HepG2 (cell line): ENCODE data around the gene SHTN1. TPM values are rescaled to one million over a fixed set of nuclear protein-coding genes. Genes with fewer than 3 reads are reported as not detected.
A peak's percentile ranks its signal among the peaks of the same experiment; 100 is the strongest.

Experiments
- ATAC-seq: fragments of 200-7000 bp; cut with Tn5 transposase; 3 replicates; pipeline ENCODE4 v1.9.1; 2020; ENCODE audit warnings: mild to moderate bottlenecking, moderate library complexity
- BruUV-seq: library from RNA; stranded (reverse); fragments of 400-500 nt; replicated peaks from 2 replicates; lab custom pipeline; 2021; lab: Mats Ljungman, UMichigan
- CTCF ChIA-PET: fragments of 300-600 bp; formaldehyde crosslinking; extraction: SDS; loops from one replicate; lab custom pipeline; 2021; ENCODE audit warnings: low total read pairs, inconsistent platforms, low intra/inter-chr PET ratio; lab: Yijun Ruan, JAX
- POLR2A ChIA-PET: fragments of 350-600 bp; sonication (Branson Sonifier 250); formaldehyde crosslinking; loops from one replicate; lab custom pipeline; 2020; ENCODE audit warnings: antibody characterized with exemption, inconsistent platforms; lab: Yijun Ruan, JAX
- DNase-seq: peaks from one replicate; pipeline ENCODE4 v3.0.0-alpha.2; 2015; ENCODE audit warnings: low spot score
- FAIRE-seq: peaks from 3 replicates; lab custom pipeline; 2011; peaks lifted over from hg19 to GRCh38; lab: Jason Lieb, UNC
- H2AFZ ChIP-seq: one replicate; pipeline ENCODE4 v1.6.1; 2011; ENCODE audit warnings: low read length, inconsistent platforms
- H3K27ac ChIP-seq: fragments of 300-600 bp; 3 replicates; pipeline ENCODE4 v1.8.0; 2011; ENCODE audit warnings: mixed run types, mild to moderate bottlenecking, mixed read lengths, low read length, inconsistent platforms; ENCODE audit not compliant: insufficient read depth; ENCODE audit errors: extremely low read length
- H3K27me3 ChIP-seq, 2 experiments: fragments of 200-600 bp in 1 of 2; 2 replicates in 1 of 2; 3 replicates in 1 of 2; pipeline versions ENCODE4 v1.6.0 to v1.8.0; 2011; ENCODE audit warnings: low read length in 2 of 2, mild to moderate bottlenecking in 2 of 2, moderate library complexity in 2 of 2, inconsistent platforms in 1 of 2; ENCODE audit not compliant: insufficient read depth in 2 of 2, control insufficient read depth in 1 of 2
- H3K36me3 ChIP-seq, 2 experiments: fragments of 200-600 bp in 1 of 2; replicated peaks in 1 of 2; 2 replicates in 1 of 2; 3 replicates in 1 of 2; pipeline versions ENCODE4 v1.5.1 to v1.8.0; 2011; ENCODE audit warnings: low read length in 2 of 2, inconsistent platforms in 1 of 2; ENCODE audit not compliant: insufficient read depth in 2 of 2, control insufficient read depth in 1 of 2
- H3K4me1 ChIP-seq: 2 replicates; pipeline ENCODE4 v1.5.1; 2012; ENCODE audit warnings: low read length, inconsistent platforms; ENCODE audit not compliant: insufficient read depth
- H3K4me2 ChIP-seq: 2 replicates; pipeline ENCODE4 v1.6.0; 2011; ENCODE audit warnings: low read depth, low read length, inconsistent platforms
- H3K4me3 ChIP-seq, 3 experiments: fragments of 200-600 bp in 1 of 3; sonication (generic), shearing (Covaris generic) in 1 of 3; replicated peaks in 1 of 3; 2 replicates each; pipeline ENCODE4 v1.5.1; 2011 to 2016; ENCODE audit warnings: low read length in 3 of 3, inconsistent platforms in 2 of 3, low read depth in 2 of 3, mild to moderate bottlenecking in 2 of 3, control low read depth in 1 of 3, mixed read lengths in 1 of 3; ENCODE audit not compliant: insufficient read depth in 1 of 3
- H3K79me2 ChIP-seq: one replicate; pipeline ENCODE4 v1.6.1; 2011; ENCODE audit warnings: low read length, inconsistent platforms; ENCODE audit not compliant: insufficient read depth
- H3K9ac ChIP-seq: 2 replicates; pipeline ENCODE4 v1.6.0; 2011; ENCODE audit warnings: mild to moderate bottlenecking, low read depth, low read length, inconsistent platforms; ENCODE audit not compliant: insufficient read depth
- H3K9me3 ChIP-seq: 2 replicates; pipeline ENCODE4 v1.5.1; 2012; ENCODE audit warnings: mild to moderate bottlenecking, low read length
- H4K20me1 ChIP-seq: 2 replicates; pipeline ENCODE4 v1.6.0; 2011; ENCODE audit warnings: inconsistent platforms, mild to moderate bottlenecking, low read length, moderate library complexity; ENCODE audit not compliant: insufficient read depth
- ATAD3A ChIP-seq: sonication (generic); formaldehyde crosslinking; IDR thresholded peaks from 2 replicates; pipeline ENCODE4 v1.4.0; 2020; ENCODE audit warnings: missing genetic modification reagents
- ELF4 ChIP-seq: sonication (generic); formaldehyde crosslinking; IDR thresholded peaks from 2 replicates; pipeline ENCODE4 v1.5.0; 2020; ENCODE audit warnings: missing genetic modification reagents, mild to moderate bottlenecking, moderate library complexity, borderline replicate concordance
- MAF1 ChIP-seq: sonication (generic); formaldehyde crosslinking; IDR thresholded peaks from 2 replicates; pipeline ENCODE4 v1.5.0; 2020; ENCODE audit warnings: missing genetic modification reagents, borderline replicate concordance
- MAFK ChIP-seq, 2 experiments: IDR thresholded peaks in 1 of 2; conservative IDR thresholded peaks in 1 of 2; 2 replicates each; pipeline ENCODE4 v1.6.1; 2011; ENCODE audit warnings: improper control_type of control experiment in 2 of 2, low read length in 2 of 2
- NR2F2 ChIP-seq: IDR thresholded peaks from 2 replicates; pipeline ENCODE4 v1.6.1; 2012; ENCODE audit warnings: low read depth, inconsistent platforms, borderline replicate concordance
- POLR2A ChIP-seq, 2 experiments: IDR thresholded peaks; 2 replicates each; pipeline ENCODE4 v1.6.1; 2011; ENCODE audit warnings: low read depth in 2 of 2, low read length in 2 of 2, mild to moderate bottlenecking in 1 of 2, moderate library complexity in 1 of 2; ENCODE audit not compliant: insufficient read depth in 1 of 2
- SAP130 ChIP-seq: IDR thresholded peaks from 2 replicates; pipeline ENCODE4 v1.6.1; 2016; ENCODE audit warnings: low read depth
- ZNF292 ChIP-seq: sonication (generic); formaldehyde crosslinking; IDR thresholded peaks from 2 replicates; pipeline ENCODE4 v1.8.1; 2022; ENCODE audit warnings: mild to moderate bottlenecking, low read depth, missing genetic modification reagents, borderline replicate concordance
- ZNF772 ChIP-seq: sonication (generic); formaldehyde crosslinking; IDR thresholded peaks from 2 replicates; pipeline ENCODE4 v1.5.0; 2020; ENCODE audit warnings: mild to moderate bottlenecking, missing genetic modification reagents
- ZSCAN29 ChIP-seq: sonication (generic); formaldehyde crosslinking; conservative IDR thresholded peaks from 2 replicates; pipeline ENCODE4 v1.4.0; 2020; ENCODE audit warnings: mild to moderate bottlenecking, missing genetic modification reagents
- WGBS: methylation state at CpG from one replicate; pipeline ENCODE4 v1.1.6; 2017; ENCODE audit warnings: low lambda C conversion rate; 5-methylcytosine and 5-hydroxymethylcytosine counted together
- in situ Hi-C: cut with HindIII; loops from 2 replicates; pipeline ENCODE4 v1.10.0; 2017; ENCODE audit warnings: low pct_unique_long_range_greater_than_20kb; ENCODE audit not compliant: extremely low pct_ligation_motif_present
- intact Hi-C: fragments of 100-400 bp; cut with micrococcal nuclease; formaldehyde crosslinking; loops from one replicate; pipeline ENCODE4 v1.10.0; 2022; ENCODE audit not compliant: unreplicated experiment
- polyA plus RNA-seq, 8 experiments: library from polyadenylated mRNA; depleted of rRNA in 3 of 8; stranded (reverse) in 7 of 8; unstranded in 1 of 8; fragments of >200 nt; fragmentation: Illumina TruSeq in 4 of 8; extraction: Trizol in 4 of 8; gene quantifications; 2 replicates each; pipeline versions ENCODE4 v1.2.1 to v1.2.3, GENCODE V29; 2011 to 2016; ENCODE audit warnings: low read depth in 4 of 8, missing spikeins in 1 of 8, mixed read lengths in 1 of 8; ENCODE audit not compliant: insufficient read depth in 1 of 8
- total RNA-seq, 5 experiments: library from RNA; depleted of rRNA; stranded (reverse); fragments of >200 nt; fragmentation: Illumina TruSeq; extraction: Trizol; gene quantifications; 2 replicates each; pipeline ENCODE4 v1.2.3, GENCODE V29; 2016; ENCODE audit warnings: low read depth in 1 of 5
- TF ChIP-seq, protein P1 (sequence below): sonication (generic); formaldehyde crosslinking; IDR thresholded peaks from 2 replicates; pipeline ENCODE4 v1.9.0; 2022; ENCODE audit warnings: missing genetic modification reagents, mild to moderate bottlenecking, borderline replicate concordance
- TF ChIP-seq, protein P2 (sequence below): sonication (generic); formaldehyde crosslinking; IDR thresholded peaks from 2 replicates; pipeline ENCODE4 v1.8.0; 2022; ENCODE audit warnings: missing genetic modification reagents, mild to moderate bottlenecking, moderate library complexity, borderline replicate concordance

SHTN1 gene
- total and polyA plus RNA-seq, 2 of the 13 experiments (the other 11 are each of a cell fraction or from before 2014, with no cell fraction given) = 11.3 to 15.6 TPM

DNA sequence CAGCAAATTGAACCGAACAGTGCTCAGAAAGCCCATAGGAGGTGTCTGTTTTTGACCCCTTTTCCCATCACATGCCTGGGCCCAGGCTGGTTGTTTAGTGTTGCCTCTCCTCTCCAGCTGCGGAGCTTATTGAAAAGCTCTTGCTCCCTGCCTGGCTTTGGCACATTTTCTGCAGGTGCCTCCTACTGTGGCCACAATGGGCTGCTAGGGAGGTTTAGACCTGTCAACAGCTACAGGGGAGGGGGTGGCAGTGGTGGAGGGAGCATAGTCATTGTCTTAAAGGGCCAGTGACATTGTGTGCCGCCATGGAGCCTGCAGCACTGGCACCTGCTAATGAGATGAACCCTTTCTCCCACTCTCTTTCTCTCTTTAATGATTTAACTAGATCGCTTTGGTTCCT lies 168.9 kb downstream of the SHTN1 start:
- H3K79me2 ChIP-seq = no peaks in the 10 kb centered on the region
- peaks cover 22% of the 10 kb centered on the region for H3K4me1 ChIP-seq
- no peaks in the 10 kb centered on the region for H3K36me3 ChIP-seq
- H2AFZ ChIP-seq = no peak overlapping the region
- BruUV-seq = no TSS peak
- H3K4me3 ChIP-seq = no peak overlapping the region
- CTCF ChIA-PET = no interaction called here
- POLR2A ChIA-PET = no interaction called here
- peaks cover 1 to 6% of the 10 kb centered on the region in 2 experiments; a peak in 2 of 5 replicates for H3K27me3 ChIP-seq
- no peak overlapping the region for H3K9ac ChIP-seq
- no peak overlapping the region for H3K27ac ChIP-seq
- ATAC-seq (peak; percentile 34; the same call in 2 of the 3 replicates), FAIRE-seq (no peak), DNase-seq (no peak)
- H3K9me3 ChIP-seq = no peaks in the 10 kb centered on the region
- no peaks in the 10 kb centered on the region for H4K20me1 ChIP-seq
- TF ChIP-seq ATAD3A (CRISPR knock-in tag) (no peak), SAP130 (CRISPR knock-in tag) (no peak), ZNF772 (no peak), ZSCAN29 (CRISPR knock-in tag) (no peak)
- TF ChIP-seq, protein P1, sequence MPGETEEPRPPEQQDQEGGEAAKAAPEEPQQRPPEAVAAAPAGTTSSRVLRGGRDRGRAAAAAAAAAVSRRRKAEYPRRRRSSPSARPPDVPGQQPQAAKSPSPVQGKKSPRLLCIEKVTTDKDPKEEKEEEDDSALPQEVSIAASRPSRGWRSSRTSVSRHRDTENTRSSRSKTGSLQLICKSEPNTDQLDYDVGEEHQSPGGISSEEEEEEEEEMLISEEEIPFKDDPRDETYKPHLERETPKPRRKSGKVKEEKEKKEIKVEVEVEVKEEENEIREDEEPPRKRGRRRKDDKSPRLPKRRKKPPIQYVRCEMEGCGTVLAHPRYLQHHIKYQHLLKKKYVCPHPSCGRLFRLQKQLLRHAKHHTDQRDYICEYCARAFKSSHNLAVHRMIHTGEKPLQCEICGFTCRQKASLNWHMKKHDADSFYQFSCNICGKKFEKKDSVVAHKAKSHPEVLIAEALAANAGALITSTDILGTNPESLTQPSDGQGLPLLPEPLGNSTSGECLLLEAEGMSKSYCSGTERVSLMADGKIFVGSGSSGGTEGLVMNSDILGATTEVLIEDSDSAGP (CRISPR knock-in tag) = peak; percentile 81
- intact Hi-C loops = loop anchor here (2.0 kb wide), 1 partner anchor 339 kb away; no protein-coding TSS in a partner anchor
- in situ Hi-C loops = no loop called here
- no peak overlapping the region for H3K4me2 ChIP-seq
- 49% methylated on average over 4 of the region's 4 CpGs for WGBS

DNA sequence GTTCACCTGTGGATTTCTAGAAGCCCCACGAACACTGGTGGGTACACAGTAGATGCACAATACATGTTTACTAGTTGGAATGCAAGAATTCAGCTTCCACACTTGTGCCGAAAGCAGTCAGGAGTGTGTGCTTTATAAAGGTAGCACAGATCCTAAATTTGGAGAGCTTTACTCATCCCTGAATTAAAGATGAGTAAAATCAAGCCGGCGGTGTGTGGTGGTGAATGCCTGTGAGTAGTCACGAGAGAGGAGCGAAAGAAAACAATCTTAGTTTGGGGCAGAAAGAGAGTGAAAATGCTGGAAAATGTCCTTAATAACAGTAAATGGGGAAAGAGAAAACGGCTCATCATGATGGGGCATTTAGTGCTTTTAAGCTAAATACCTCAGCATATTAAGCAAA lies 169.3 kb downstream of the SHTN1 start:
- ChIA-PET CTCF (no interaction called here), POLR2A (no interaction called here)
- Histone ChIP-seq H3K4me3 (no peak overlapping the region), H3K4me1 (peaks cover 18% of the 10 kb centered on the region), H3K36me3 (no peaks in the 10 kb centered on the region), H3K4me2 (no peak overlapping the region), H3K27me3 (peaks cover 1 to 6% of the 10 kb centered on the region in 2 experiments; a peak in 2 of 5 replicates), H3K9ac (no peak overlapping the region), H3K27ac (no peak overlapping the region), H2AFZ (no peak overlapping the region), H3K9me3 (no peaks in the 10 kb centered on the region)
- intact Hi-C loops = loop anchor here (2.0 kb wide), 1 partner anchor 339 kb away; no protein-coding TSS in a partner anchor
- ATAC-seq (no peak), DNase-seq (no peak)
- in situ Hi-C loops = no loop called here
- BruUV-seq = no TSS peak
- whole genome bisulfite sequencing = 69% methylated on average over 7 of the region's 7 CpGs
- no peak for TF ChIP-seq ELF4 (CRISPR knock-in tag)
- TF ChIP-seq MAFK (conservative IDR thresholded peaks at IDR 0.05 in 1 of 2, IDR thresholded peaks at IDR 0.05 in 1 of 2; ENCODE audit: low read length in 2 of 2) = no peak
- no peak for TF ChIP-seq MAF1 (CRISPR knock-in tag)
- no peak for TF ChIP-seq NR2F2
- TF ChIP-seq ZNF292 (CRISPR knock-in tag) = no peak
- TF ChIP-seq, protein P2, sequence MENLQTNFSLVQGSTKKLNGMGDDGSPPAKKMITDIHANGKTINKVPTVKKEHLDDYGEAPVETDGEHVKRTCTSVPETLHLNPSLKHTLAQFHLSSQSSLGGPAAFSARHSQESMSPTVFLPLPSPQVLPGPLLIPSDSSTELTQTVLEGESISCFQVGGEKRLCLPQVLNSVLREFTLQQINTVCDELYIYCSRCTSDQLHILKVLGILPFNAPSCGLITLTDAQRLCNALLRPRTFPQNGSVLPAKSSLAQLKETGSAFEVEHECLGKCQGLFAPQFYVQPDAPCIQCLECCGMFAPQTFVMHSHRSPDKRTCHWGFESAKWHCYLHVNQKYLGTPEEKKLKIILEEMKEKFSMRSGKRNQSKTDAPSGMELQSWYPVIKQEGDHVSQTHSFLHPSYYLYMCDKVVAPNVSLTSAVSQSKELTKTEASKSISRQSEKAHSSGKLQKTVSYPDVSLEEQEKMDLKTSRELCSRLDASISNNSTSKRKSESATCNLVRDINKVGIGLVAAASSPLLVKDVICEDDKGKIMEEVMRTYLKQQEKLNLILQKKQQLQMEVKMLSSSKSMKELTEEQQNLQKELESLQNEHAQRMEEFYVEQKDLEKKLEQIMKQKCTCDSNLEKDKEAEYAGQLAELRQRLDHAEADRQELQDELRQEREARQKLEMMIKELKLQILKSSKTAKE (CRISPR knock-in tag) = no peak
- no peak for TF ChIP-seq POLR2A (IDR thresholded peaks at IDR 0.05; ENCODE audit: insufficient read depth in 1 of 2, low read depth in 2 of 2, low read length in 2 of 2)
- TF ChIP-seq, all 625 proteins: peak for 0
- FAIRE-seq = no peak
- Histone ChIP-seq H3K79me2 (no peaks in the 10 kb centered on the region), H4K20me1 (no peaks in the 10 kb centered on the region)
